ENCODE data around the gene IL32.

Gene IL32

GRCh38 chr16:3027983-3028715 is 37.3 kb upstream of the IL32 start:
- DNase-seq (ENCODE audit: low read depth in 4 of 4, low spot score in 1 of 4) = peak; percentile 79 to 91 (median 84)

DNA sequence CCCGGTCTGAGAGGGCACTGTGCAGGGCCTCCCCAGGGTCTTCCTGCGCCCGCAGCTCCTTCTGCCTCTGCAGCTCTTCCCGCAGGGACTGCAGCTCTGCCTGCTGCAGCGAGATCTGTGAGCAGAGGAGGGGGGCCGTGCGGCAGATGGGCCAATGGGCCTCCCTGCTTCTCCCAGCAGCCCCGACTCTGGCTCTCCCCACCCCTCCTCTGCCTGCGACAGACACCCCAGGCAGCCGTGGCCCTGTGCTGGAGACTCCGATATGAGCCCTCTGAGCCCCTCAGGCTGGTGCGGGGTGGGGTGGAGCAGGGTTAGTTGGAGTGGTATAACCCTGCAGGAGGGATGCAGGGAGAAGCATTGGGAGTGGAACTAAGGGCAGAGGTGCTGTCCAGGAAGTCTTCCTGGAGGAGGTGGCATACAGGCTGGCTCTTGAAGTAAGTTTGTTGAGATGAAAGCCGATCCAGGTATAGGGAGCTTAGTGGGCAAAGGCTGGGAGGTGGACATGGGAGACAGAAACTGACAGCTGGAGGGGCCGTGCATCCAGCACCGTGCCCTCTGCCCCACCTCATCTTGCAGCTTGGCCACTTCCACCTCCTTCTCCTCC is 36.6 kb upstream of the IL32 start:
- DNase-seq (ENCODE audit: low read depth in 4 of 4, low spot score in 1 of 4) = no peak

GRCh38 chr16:3029491-3030221 is 35.8 kb upstream of the IL32 start:
- peak in 2 of 4 experiments; percentile 34 to 46 for DNase-seq (ENCODE audit: low read depth in 4 of 4, low spot score in 1 of 4)

GRCh38 chr16:3030222-3031212 is 34.9 kb upstream of the IL32 start:
- no peak for DNase-seq (ENCODE audit: low read depth in 4 of 4, low spot score in 1 of 4)

GRCh38 chr16:3032624-3033023 is 32.8 kb upstream of the IL32 start:
- no peak for DNase-seq (ENCODE audit: low read depth in 4 of 4, low spot score in 1 of 4)

DNA sequence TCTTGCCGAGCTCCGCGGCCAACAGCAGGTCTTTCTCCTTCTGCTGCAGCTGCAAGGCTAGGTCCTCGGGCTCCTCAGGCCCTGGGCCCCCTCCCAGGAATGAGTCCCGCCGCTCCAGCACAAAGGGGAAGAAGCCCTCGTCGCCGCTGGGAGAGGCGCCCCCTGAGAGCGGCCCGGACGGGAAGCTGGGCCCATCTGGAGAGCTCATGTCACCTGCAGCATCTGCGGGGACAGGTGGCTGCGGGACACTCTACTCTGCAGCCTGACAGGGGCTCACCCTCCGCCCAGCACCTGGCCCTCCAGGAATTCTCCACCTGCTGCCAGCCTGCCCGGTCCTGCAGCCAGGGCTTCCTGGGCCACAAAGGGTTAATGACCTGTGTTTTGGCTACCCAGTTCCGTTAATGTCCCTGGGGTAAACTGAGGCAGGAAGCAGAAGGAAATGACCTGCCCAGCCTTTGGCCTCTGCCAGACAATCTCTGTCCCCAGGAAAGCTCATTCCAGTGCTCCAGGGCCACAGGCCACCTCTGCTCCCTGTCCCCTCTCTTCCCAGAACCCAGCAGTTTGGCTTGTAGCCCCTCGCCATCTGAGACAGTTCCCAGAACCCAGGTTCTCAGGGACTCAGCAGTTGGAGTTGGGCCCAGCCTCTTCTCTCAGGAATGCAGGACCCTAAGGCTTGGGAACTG is 30.0 kb upstream of the IL32 start:
- no peak for DNase-seq (ENCODE audit: low read depth in 4 of 4, low spot score in 1 of 4)

DNA sequence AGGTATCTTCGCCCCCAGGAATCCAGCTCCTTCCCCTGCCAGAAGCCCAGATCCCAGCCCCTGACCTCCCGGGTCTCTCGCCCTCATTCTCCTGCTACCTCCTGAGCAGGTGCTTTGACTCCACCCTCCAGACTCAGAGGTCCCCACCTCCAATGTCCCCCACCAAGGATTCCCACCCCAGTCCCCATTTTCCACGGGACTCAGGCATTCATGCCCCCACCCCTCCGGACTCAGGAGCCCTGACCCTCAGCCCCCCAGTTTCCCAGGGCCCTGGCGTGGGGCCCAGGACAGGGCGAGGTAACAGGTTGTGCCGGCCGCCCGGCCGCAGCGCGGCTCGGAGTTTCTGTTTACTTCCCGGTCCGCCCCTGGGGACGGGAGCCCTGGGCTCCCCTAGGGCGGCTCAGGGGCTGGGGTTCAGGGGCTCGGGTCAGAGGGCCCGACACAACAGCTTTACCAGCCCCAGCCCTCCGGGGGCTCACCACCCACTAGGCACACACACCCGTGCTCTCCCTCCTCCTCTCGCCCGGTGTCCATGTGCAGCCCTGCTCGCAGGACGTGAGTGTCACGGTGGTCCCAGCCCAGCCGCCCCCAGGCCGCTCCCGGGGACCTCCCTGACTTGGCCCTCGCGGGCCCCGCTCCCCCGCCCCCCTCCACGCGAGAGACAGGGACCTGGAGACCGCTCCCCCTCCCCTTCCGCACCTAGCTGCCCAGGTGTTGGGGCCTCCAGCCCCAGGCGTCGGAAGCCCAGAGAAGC is 29.3 kb upstream of the IL32 start:
- DNase-seq (ENCODE audit: low read depth in 4 of 4, low spot score in 1 of 4) = no peak

GRCh38 chr16:3036726-3037315 is 28.6 kb upstream of the IL32 start, which contains the start of gene BICDL2:
Gene BICDL2, minus strand, starts transcription at chr16:3036944. Its CDS starts 1,448 bp downstream, at chr16:3035496.
- no peak for DNase-seq (ENCODE audit: low read depth in 4 of 4, low spot score in 1 of 4)

DNA sequence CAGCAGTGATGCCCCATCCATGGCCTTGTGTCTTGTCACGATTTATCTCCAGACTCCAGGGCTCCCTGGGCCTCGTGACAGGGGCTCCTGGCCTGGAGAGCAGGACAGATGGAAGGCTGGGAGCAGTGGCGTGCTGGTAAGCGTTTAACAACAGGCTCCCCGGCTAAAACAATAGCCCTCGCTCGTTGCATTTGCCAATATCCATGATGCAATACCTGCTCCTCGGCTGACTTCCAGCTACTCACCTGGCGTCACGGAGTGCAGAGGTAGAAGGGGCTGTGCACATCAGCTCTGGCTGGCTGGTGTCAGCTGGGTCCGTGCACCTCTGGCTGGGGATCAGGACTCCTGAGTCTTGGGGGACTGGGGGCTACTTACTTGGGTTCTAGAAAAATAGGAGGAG is 27.2 kb upstream of the IL32 start:
- DNase-seq (ENCODE audit: low read depth in 4 of 4, low spot score in 1 of 4) = no peak

- no peak for DNase-seq (ENCODE audit: low read depth in 4 of 4, low spot score in 1 of 4)
Measured at GRCh38 chr16:3038896-3039295, 26.5 kb upstream of the IL32 start.

DNA sequence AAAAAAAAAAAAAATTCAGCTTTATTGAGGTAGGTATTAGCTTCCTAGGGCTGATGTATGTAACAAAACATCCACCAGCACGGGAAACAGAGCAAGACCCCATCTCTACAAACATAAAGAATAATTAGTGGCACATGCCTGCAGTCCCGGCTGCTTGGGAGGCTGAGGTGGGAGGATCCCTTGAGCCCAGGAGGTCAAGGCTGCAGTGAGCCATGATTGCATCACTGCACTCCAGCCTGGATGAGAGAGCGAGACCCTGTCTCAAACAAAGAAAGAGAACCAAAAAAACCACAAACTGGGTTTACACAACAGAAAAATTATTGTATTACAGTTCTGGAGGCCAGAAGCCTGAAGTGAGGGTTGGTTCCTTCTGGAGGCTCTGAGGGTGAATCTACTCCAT is 23.1 kb upstream of the IL32 start:
- no peak for DNase-seq (ENCODE audit: low read depth in 4 of 4, low spot score in 1 of 4)

GRCh38 chr16:3044708-3045107 is 20.7 kb upstream of the IL32 start:
- no peak for DNase-seq (ENCODE audit: low read depth in 4 of 4, low spot score in 1 of 4)

DNA sequence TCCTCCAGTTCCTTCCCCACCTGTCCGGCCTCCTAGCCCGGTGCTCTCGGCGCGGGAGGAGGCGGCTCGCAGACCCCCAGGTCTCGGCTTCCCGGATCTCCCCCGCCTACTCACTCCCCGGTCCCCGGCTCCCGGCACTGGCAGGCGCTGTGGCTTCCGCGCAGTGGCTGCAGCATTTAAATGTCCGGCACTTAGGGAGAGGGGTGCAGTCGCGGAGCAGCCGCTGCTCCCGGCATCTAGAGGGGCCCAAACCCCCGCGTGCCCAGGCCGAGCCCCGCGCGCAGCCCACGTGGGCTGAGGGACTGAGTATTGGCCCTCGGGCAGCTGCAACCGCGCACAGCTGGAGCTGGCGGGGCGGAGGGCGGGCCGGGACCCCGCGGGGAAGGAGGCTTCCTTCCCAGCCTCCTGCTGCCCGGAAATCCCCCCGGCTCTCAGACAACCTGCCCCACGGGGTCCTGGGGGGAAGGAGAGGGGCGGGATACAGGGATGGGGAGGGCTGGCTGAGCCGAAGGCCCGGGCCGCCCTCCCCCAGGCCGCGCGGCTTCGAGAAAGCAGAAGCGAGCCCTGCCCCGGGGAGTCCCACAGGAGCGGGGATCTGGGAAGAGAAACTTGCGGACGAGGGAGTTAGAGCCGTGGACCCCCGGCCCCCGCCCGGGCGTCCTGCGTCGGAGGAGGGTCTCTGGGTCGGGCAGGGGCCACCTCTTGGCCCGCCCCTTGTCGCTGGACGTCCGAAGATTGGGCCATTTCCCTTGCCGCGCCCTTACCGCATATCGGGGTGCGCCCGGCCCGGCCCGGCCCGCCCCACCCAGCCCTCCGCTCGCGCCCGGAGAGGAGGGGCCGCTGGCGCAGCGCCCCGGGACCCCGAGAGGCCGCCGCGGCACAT is 19.4 kb upstream of the IL32 start, which contains the start of gene MMP25:
TSS of gene MMP25 (plus strand) at position 804 of the 883 bp plus-strand sequence. CDS start 357 bp downstream, outside the sequence.
- DNase-seq (ENCODE audit: low read depth in 4 of 4, low spot score in 1 of 4) = no peak

GRCh38 chr16:3046641-3047386 is 18.6 kb upstream of the IL32 start:
- DNase-seq (ENCODE audit: low read depth in 4 of 4, low spot score in 1 of 4) = no peak

GRCh38 chr16:3047387-3047720 is 18.1 kb upstream of the IL32 start:
- no peak for DNase-seq (ENCODE audit: low read depth in 4 of 4, low spot score in 1 of 4)

DNA sequence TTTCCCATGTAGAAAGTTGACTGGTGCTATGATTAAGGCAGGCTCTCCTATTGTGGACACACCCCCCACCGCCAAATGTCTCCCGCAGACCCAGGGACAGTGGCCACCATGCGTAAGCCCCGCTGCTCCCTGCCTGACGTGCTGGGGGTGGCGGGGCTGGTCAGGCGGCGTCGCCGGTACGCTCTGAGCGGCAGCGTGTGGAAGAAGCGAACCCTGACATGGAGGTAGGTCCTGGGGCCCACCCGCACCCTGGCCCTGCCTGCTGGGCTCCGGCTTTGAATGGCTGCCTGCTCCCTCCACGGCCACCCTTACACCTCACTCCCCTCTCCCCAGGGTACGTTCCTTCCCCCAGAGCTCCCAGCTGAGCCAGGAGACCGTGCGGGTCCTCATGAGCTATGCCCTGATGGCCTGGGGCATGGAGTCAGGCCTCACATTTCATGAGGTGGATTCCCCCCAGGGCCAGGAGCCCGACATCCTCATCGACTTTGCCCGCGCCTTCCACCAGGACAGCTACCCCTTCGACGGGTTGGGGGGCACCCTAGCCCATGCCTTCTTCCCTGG is 15.4 kb upstream of the IL32 start:
- DNase-seq (ENCODE audit: low read depth in 4 of 4, low spot score in 1 of 4) = no peak

- no peak for DNase-seq (ENCODE audit: low read depth in 4 of 4, low spot score in 1 of 4)
Measured at GRCh38 chr16:3050487-3050886, 15.0 kb upstream of the IL32 start.

All from stimulated activated CD4-positive, alpha-beta T cell treated with anti-CD3 and anti-CD28 coated beads, Interleukin-1b, Interleukin-23, amount 100 ng/mL, for 24 hours (primary cell).